Nucleus accumbens (tissue), 56 donors: ENCODE measurements around the gene ITPKB.

ENCODE experiments used
- DNase-seq, 56 donors: peaks; one replicate each; lab custom pipeline; 2025; lab: John Stamatoyannopoulos, UW

ITPKB gene

GRCh38 chr1:226655251-226656163 lies 83.6 kb downstream of the ITPKB start:
- DNase-seq = peak in 2 of 56 donors; percentile 28 to 39

DNA sequence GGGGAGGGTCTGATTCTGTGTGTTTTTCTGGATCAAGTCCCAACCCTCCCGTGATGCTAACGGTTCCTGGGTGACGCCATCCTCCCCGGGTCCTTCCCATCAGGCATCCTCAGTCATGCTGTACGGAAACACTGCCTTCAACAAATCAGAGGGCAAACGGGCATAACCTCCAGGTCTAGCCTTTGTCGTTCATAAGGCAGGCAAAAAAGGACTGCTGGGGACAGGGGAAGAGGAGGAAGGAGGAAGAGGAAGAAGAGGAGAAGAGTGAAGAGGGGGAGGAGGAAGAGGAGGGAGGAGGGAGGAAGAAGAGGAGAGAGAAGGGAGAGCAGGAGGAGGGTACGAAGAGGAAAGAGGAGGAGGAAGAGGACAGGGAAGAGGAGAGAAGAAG lies 84.4 kb downstream of the ITPKB start:
- no peak for DNase-seq

GRCh38 chr1:226654046-226654667 lies 84.9 kb downstream of the ITPKB start:
- no peak for DNase-seq

GRCh38 chr1:226653311-226653921 lies 85.7 kb downstream of the ITPKB start:
- no peak for DNase-seq

DNA sequence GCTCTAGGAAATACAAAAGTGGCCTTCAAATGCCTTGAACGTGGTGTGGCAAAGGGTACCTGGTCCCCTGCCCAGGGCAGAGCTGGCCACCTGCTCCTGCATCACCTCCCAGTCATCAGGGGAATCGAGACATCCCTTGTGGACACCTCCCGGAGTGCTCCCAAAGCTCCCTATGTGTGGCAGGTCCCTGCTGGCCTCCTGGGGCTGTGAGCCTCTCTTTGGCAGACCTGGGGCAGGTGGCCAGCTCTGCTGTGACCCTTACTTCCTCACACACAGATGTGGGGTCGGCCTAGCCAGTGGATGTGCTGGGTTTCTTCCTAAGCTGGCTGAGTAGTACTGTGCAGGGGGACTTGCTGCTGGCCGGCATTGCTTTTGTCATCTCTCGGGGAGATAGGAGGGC lies 86.5 kb downstream of the ITPKB start:
- no peak for DNase-seq

DNA sequence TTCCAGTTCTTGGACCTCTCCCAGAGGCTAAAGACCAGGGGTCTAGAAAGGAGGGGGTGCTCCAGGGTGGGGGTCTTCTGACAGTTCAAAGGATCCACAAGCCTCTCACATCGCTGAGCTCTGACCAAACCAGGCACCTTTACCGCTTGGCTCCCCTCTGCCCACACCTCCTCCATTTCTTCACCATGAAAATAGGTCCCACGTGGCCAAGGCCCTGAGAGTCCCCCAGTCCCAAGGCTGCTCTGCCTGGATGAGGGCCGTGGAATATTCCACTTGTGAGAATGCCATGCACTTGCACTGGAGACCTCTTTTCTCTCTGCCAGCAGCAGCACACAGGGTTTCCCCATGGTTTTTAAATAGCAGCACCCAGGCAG lies 87.4 kb downstream of the ITPKB start:
- peak in 5 of 56 donors; percentile 30 to 50 (median 38) for DNase-seq

DNA sequence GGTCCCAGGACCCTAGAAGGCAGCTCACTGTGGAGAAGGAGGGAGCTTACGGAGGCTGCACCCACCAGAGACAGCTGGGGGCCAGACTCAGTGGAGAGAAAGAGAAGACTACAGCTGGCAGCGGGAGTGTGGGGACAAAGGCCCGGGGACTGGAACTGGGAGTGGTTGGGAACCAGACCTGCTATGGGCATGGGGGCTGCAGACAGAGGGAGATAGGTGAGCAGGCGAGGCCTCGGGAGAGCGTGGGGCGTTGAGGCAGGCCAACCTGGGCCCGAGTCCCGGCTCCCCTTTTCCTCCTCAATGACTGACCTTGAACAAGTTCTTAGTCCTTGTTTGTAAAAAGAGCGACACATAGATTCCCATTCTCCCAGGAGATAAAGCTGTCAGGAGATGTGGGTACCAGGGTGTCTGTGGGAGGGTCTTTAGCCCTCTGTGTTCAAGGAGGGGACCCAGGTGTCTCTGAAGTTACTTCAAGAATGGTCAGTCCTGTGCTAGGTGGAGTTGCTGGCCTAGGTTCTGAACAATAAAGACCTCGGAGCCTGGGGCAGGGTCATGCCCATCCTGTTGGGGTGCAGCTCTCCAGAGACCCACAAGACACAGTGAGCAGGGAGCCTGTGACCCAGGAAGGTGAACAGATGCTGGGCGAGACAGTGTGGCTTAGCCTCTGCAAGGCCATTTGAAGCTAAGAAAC lies 87.9 kb downstream of the ITPKB start:
- no peak for DNase-seq

- DNase-seq = no peak
Measured at GRCh38 chr1:226650236-226650841, 88.7 kb downstream of the ITPKB start.

DNA sequence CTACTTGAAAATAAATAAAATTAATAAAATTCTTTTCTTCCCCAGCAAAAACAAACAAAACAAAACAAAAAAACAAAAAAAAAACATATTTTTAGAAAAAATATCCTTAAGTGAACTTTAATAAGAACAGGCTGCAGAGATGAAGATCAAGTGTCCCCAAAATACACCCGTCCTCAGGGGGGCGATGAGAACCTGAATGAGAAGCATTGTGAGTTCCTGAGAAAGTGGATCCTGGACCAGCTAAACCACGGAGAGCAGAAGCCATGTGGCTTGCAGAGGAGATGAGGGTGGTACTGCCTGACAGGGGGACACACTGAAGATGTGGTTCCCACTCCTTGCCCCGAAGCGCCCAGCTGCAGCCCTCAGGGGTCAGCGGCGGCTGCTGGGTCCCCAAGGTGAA lies 89.3 kb downstream of the ITPKB start:
- DNase-seq = peak in 1 of 56 donors; percentile 30

- no peak for DNase-seq
Measured at GRCh38 chr1:226649244-226649643, 89.8 kb downstream of the ITPKB start.

DNA sequence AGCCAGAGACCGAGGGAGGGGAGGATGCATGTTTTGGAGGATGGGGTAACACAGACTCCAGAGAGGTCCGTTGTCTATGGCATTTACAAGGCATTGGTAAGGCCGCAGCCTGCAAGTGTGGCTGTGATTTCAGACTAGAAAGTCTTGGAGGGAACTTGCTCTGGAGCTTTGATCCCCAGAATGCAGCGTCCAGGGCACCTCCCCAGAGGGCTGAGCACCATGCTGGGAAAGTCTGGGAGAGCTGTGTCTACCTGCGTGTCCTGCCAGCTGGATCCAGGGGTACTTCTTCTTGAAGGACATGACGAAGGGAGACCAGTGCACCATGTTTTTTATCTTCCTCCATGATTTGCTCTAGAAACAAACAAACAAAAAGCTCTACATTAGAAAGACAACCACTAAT lies 90.7 kb downstream of the ITPKB start:
- no peak for DNase-seq

DNA sequence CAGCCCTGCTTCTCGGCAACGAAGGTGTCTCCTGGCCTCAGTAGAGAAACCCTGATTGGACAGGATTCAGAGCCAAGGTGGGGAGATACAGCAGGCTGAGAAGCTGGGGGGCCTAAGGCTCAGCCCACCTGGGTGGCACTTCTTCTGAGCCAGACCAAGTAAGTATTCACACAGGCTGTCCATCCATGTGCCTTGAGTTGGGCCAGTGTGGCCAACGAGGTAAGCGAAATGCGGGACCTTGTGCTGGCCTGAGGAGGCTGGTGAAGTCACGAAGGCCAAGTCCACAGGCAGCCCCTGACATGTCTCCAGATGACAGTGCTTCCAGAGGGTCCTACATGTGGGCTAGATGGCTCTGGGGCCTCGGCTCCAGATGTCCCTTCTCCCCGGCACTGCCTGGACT lies 91.4 kb downstream of the ITPKB start:
- DNase-seq = no peak

GRCh38 chr1:226646870-226647449 lies 92.1 kb downstream of the ITPKB start:
- DNase-seq = no peak

DNA sequence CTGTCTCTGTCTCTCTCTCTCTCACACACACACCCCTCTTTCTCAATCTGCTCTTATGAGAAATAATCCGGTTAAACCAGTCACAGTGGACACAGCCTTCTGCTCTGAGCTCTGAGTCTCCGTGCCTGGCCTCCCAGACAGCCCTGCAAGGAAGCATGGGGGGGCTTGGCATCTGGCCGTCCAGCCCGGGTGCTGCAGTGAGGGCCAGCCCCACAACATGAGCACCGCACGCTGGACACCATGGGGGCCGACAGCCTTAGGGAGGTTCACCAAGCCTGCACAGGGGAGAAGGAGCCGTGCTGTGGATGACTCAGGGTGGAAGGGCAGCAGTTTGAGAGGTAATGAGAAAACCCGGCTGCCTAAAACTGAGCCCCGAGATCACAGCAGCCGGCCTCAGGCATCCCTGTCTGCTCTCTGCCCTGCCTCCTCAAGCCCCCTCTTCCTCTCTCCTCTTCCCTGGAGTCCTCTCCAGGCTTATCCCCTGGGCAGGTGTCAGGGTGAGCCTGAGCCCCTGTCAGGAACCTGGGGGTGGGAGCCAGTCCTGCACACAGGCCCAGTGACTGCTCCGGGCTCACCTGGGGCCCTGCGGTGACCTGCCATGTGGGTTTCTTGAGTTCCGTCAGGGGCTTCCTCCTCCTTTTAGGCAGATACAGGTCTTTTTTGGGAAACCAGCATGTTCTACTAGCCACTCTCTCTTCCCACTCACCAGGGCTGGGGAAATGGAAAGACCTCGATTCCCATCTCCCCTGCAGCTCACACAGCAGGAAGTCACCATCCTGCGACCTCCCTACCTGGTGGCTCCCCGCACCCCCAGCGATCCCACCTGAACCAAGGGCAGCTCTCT lies 92.8 kb downstream of the ITPKB start:
- no peak for DNase-seq

DNA sequence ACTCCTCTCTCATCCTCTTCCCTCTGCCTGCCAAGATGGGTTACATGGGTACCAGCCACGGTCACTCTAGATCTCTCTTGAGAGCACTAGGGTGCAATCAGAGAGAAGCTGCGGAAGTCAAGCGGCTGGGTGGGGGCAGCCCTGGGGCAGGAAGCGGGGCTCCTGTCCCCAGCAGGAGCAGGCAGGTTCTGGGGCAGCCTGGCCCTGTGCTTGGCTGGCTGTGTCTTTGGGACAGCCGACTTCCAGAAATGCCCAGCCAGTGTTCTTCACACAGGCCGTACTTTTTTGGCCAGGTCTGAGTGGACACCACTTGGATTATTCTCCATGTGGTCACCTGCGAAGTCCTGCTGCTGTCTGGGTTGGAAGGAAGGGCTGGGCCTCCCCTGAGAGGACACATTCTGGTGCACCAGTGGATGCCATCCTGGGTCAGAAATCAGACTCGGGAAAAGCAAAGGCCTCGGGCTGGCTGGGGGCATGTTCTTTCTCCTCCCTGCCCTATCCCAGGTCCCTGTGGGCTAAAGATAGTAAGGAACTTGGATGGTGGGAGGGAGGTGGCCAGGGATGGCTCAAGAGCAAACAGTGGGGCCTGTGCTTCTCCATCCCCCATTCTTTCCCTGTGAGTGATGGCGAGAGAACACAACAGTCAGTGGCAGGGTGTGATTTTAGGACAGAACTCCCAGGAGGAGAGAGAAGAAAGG lies 93.7 kb downstream of the ITPKB start:
- no peak for DNase-seq

GRCh38 chr1:226644541-226645176 lies 94.4 kb downstream of the ITPKB start:
- no peak for DNase-seq

GRCh38 chr1:226643611-226644540 lies 95.2 kb downstream of the ITPKB start:
- DNase-seq = peak in 1 of 56 donors; percentile 39
